ENCODE results near the gene PLA1A. TPM values are rescaled to one million over a fixed set of nuclear protein-coding genes. Genes with fewer than 3 reads are reported as not detected.

PLA1A gene
- total and polyA plus RNA-seq, 10 of the 15 experiments (the other 5 are each of a cell fraction or from before 2014, with no cell fraction given): 2.9 to 106 (median 4.8) TPM

DNA sequence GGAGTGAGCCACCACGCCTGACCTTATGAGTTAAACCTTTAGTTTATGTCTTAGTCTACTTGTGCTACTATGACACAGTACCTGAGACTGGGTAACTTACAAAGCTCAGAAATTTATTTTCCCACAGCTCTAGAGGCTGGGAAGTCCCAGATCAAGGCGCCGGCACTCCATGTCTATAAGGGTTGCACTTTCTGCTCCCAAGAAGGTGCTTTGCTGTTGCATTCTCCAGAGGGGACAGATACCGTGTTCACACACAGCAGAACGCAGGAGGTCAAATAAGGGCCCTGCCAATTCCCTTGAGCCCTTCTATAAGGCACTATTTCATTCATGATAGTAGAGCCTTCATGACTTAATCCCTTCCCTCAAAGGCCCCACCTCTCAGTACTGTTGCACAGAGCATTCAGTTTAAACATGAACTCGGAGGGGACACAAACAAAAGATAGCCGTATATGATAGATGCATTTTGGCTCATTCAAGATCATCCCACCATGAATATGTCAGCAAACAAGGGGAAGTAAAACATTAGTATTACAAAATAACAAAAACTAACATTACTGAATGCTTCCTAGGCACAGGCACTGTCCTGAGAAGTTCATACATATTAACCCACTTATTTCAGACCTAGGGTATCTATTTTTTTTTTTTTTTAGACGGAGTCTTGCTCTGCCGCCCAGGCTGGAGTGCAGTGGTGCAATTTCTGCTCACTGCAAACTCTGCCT, 26.5 kb downstream of the PLA1A start (continued):
- no peak for TF ChIP-seq RCOR1 (conservative IDR thresholded peaks at IDR 0.05; ENCODE audit: low read depth, low read length)
- TF ChIP-seq BRCA1 (IDR thresholded peaks at IDR 0.05; ENCODE audit: low read depth, low read length): no peak
- TF ChIP-seq JUND (IDR thresholded peaks at IDR 0.05; ENCODE audit: low read depth, low read length): no peak
- TF ChIP-seq YY1 (IDR thresholded peaks at IDR 0.05; ENCODE audit: low read depth, low read length): no peak
- no peak for TF ChIP-seq LARP7 (IDR thresholded peaks at IDR 0.05)
- TF ChIP-seq ZSCAN29 (IDR thresholded peaks at IDR 0.05): no peak
- TF ChIP-seq EED (IDR thresholded peaks at IDR 0.05; ENCODE audit: low read depth): peak; percentile 67
- no peak for TF ChIP-seq PML (IDR thresholded peaks at IDR 0.05; ENCODE audit: low read length)
- no peak for TF ChIP-seq NR2C2 (IDR thresholded peaks at IDR 0.05; ENCODE audit: borderline replicate concordance, control insufficient read depth, insufficient read length, low read depth)
- no peak for TF ChIP-seq IKZF2 (IDR thresholded peaks at IDR 0.05)
- TF ChIP-seq, protein P1, sequence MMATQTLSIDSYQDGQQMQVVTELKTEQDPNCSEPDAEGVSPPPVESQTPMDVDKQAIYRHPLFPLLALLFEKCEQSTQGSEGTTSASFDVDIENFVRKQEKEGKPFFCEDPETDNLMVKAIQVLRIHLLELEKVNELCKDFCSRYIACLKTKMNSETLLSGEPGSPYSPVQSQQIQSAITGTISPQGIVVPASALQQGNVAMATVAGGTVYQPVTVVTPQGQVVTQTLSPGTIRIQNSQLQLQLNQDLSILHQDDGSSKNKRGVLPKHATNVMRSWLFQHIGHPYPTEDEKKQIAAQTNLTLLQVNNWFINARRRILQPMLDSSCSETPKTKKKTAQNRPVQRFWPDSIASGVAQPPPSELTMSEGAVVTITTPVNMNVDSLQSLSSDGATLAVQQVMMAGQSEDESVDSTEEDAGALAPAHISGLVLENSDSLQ (IDR thresholded peaks at IDR 0.05): no peak
- TF ChIP-seq, protein P2, sequence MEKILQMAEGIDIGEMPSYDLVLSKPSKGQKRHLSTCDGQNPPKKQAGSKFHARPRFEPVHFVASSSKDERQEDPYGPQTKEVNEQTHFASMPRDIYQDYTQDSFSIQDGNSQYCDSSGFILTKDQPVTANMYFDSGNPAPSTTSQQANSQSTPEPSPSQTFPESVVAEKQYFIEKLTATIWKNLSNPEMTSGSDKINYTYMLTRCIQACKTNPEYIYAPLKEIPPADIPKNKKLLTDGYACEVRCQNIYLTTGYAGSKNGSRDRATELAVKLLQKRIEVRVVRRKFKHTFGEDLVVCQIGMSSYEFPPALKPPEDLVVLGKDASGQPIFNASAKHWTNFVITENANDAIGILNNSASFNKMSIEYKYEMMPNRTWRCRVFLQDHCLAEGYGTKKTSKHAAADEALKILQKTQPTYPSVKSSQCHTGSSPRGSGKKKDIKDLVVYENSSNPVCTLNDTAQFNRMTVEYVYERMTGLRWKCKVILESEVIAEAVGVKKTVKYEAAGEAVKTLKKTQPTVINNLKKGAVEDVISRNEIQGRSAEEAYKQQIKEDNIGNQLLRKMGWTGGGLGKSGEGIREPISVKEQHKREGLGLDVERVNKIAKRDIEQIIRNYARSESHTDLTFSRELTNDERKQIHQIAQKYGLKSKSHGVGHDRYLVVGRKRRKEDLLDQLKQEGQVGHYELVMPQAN (conservative IDR thresholded peaks at IDR 0.05): no peak
- TF ChIP-seq ZNF217 (IDR thresholded peaks at IDR 0.05): no peak

Measured in GM12878 (cell line).